AG04449 (cell line): ENCODE data around the gene BLTP3A.
"Not testable (repeated sequence)": the region's sequence is repeated elsewhere in the genome, so short reads cannot be mapped to it uniquely, and the experiment has no call there.

ENCODE experiments used
- CTCF ChIA-PET: fragments of 350-600 bp; formaldehyde crosslinking; extraction: SDS; loops from one replicate; lab custom pipeline; 2021; ENCODE audit warnings: antibody characterized with exemption; lab: Yijun Ruan, JAX
- POLR2A ChIA-PET: fragments of 400-600, 350-600 bp; formaldehyde crosslinking; extraction: SDS; loops from one replicate; lab custom pipeline; 2020; ENCODE audit warnings: antibody characterized with exemption, inconsistent platforms; lab: Yijun Ruan, JAX
- DNase-seq: peaks from one replicate; pipeline ENCODE4 v3.0.0-alpha.2; 2010; ENCODE audit warnings: low read depth, low spot score
- H3K4me3 ChIP-seq: 2 replicates; pipeline ENCODE4 v1.5.1; 2011; ENCODE audit warnings: low read depth, mild to moderate bottlenecking, control low read depth, low read length
- CTCF ChIP-seq: IDR thresholded peaks from one replicate; pipeline ENCODE4 v1.5.1; 2011; ENCODE audit warnings: mild to moderate bottlenecking, moderate library complexity, low read length, control low read depth, inconsistent platforms; ENCODE audit not compliant: insufficient read depth; ENCODE audit errors: missing control alignments

The BLTP3A gene

GRCh38 chr6:34799547-34799946 lies 7.7 kb downstream of the BLTP3A start:
- H3K4me3 ChIP-seq, result no peak overlapping the region
- CTCF ChIA-PET, result interaction anchor here (1.5 kb wide), 1 partner anchor 441 kb away, joined by 3 read pairs; no protein-coding TSS in a partner anchor
- no peak for DNase-seq
- POLR2A ChIA-PET, result no interaction called here
- no peak for TF ChIP-seq CTCF

- CTCF ChIA-PET, result no interaction called here
- DNase-seq, result no peak
- POLR2A ChIA-PET, result no interaction called here
- H3K4me3 ChIP-seq, result no peak overlapping the region
- TF ChIP-seq CTCF, result no peak
Measured at GRCh38 chr6:34804543-34804942, 12.7 kb downstream of the BLTP3A start.

- DNase-seq, H3K4me3 ChIP-seq, CTCF ChIA-PET: not testable (repeated sequence)
- POLR2A ChIA-PET, result interaction anchor here (0.6 kb wide), 1 partner anchor 13 kb away, joined by 3 read pairs; the partner anchor contains the start of gene BLTP3A
Measured at GRCh38 chr6:34805074-34805473, 13.2 kb downstream of the BLTP3A start.

GRCh38 chr6:34806738-34807453 lies 15.0 kb downstream of the BLTP3A start:
- POLR2A ChIA-PET, result interaction anchor here (0.7 kb wide), 1 partner anchor 38 kb away, joined by 3 read pairs; no protein-coding TSS in a partner anchor
- no peak for TF ChIP-seq CTCF
- DNase-seq, result no peak
- CTCF ChIA-PET, result interaction anchor here (1.0 kb wide), 1 partner anchor 21 kb away, joined by 3 read pairs; no protein-coding TSS in a partner anchor
- H3K4me3 ChIP-seq, result no peak overlapping the region

GRCh38 chr6:34808473-34808872 lies 16.6 kb downstream of the BLTP3A start:
- DNase-seq, H3K4me3 ChIP-seq, POLR2A ChIA-PET: not testable (repeated sequence)
- CTCF ChIA-PET, result interaction anchor here (0.9 kb wide), 1 partner anchor 13 kb away, joined by 3 read pairs; no protein-coding TSS in a partner anchor

GRCh38 chr6:34809419-34809818 lies 17.5 kb downstream of the BLTP3A start:
- POLR2A ChIA-PET, result interaction anchor here (0.6 kb wide), 1 partner anchor 55 kb away, joined by 3 read pairs; no protein-coding TSS in a partner anchor
- H3K4me3 ChIP-seq, DNase-seq, CTCF ChIA-PET: not testable (repeated sequence)

GRCh38 chr6:34810017-34810882 lies 18.4 kb downstream of the BLTP3A start:
- ChIA-PET POLR2A (interaction anchor here (0.6 kb wide), 1 partner anchor 54 kb away, joined by 3 read pairs; no protein-coding TSS in a partner anchor), CTCF (interaction anchor here (1.5 kb wide), 1 partner anchor 14 kb away, joined by 3 read pairs; no protein-coding TSS in a partner anchor)
- H3K4me3 ChIP-seq, result no peak overlapping the region
- TF ChIP-seq CTCF, result no peak
- DNase-seq, result no peak
